GM23248 (cell line): ENCODE measurements around the gene DNAH7. TPM values are rescaled to one million over a fixed set of nuclear protein-coding genes. Genes with fewer than 3 reads are reported as not detected.
A peak's percentile ranks its signal among the peaks of the same experiment; 100 is the strongest.

Experiments
- DNase-seq: peaks from one replicate; pipeline ENCODE4 v3.0.0-alpha.2; 2015
- H2AFZ ChIP-seq: fragments of 200-600 bp; sonication (generic); 2 replicates; pipeline ENCODE4 v1.6.1; 2016; ENCODE audit warnings: antibody characterized with exemption
- H3F3A ChIP-seq: fragments of 200-600 bp; sonication (generic); 2 replicates; pipeline ENCODE4 v1.6.1; 2016; ENCODE audit warnings: mild to moderate bottlenecking, antibody characterized with exemption, mixed run types; ENCODE audit not compliant: insufficient read depth
- H3K27ac ChIP-seq: fragments of 200-600 bp; sonication (generic); 2 replicates; pipeline ENCODE4 v1.5.1; 2016; ENCODE audit warnings: mild to moderate bottlenecking
- H3K27me3 ChIP-seq: fragments of 200-600 bp; sonication (generic); replicated peaks from 2 replicates; pipeline ENCODE4 v1.6.1; 2016; ENCODE audit warnings: mild to moderate bottlenecking; ENCODE audit not compliant: insufficient read depth
- H3K36me3 ChIP-seq: fragments of 200-600 bp; sonication (generic); 2 replicates; pipeline ENCODE4 v1.6.1; 2016; ENCODE audit warnings: low read depth, mild to moderate bottlenecking
- H3K4me1 ChIP-seq: fragments of 200-600 bp; sonication (generic); 2 replicates; pipeline ENCODE4 v1.6.1; 2016; ENCODE audit warnings: mild to moderate bottlenecking; ENCODE audit not compliant: insufficient read depth
- H3K4me2 ChIP-seq: fragments of 200-600 bp; sonication (generic); one replicate; pipeline ENCODE4 v1.6.1; 2016; ENCODE audit warnings: mild to moderate bottlenecking; ENCODE audit not compliant: unreplicated experiment
- H3K4me3 ChIP-seq: fragments of 200-600 bp; sonication (generic); 2 replicates; pipeline ENCODE4 v1.5.1; 2016; ENCODE audit warnings: mild to moderate bottlenecking
- H3K79me2 ChIP-seq: fragments of 200-600 bp; sonication (generic); 2 replicates; pipeline ENCODE4 v1.6.1; 2016; ENCODE audit warnings: mild to moderate bottlenecking; ENCODE audit not compliant: insufficient read depth
- H3K9ac ChIP-seq: fragments of 200-600 bp; sonication (generic); 2 replicates; pipeline ENCODE4 v1.6.1; 2016; ENCODE audit warnings: mild to moderate bottlenecking
- H3K9me2 ChIP-seq: fragments of 200-600 bp; sonication (generic); 2 replicates; pipeline ENCODE4 v1.6.1; 2016; ENCODE audit warnings: mixed run types, mild to moderate bottlenecking, moderate library complexity; ENCODE audit not compliant: insufficient read depth
- H3K9me3 ChIP-seq: fragments of 200-600 bp; sonication (generic); one replicate; pipeline ENCODE4 v1.6.1; 2017; ENCODE audit warnings: low read depth
- H4K20me1 ChIP-seq: fragments of 200-600 bp; sonication (generic); 2 replicates; pipeline ENCODE4 v1.6.0; 2016; ENCODE audit not compliant: insufficient read depth
- EZH2 ChIP-seq: fragments of 200-600 bp; sonication (generic); IDR thresholded peaks from 2 replicates; pipeline ENCODE4 v1.6.1; 2018; ENCODE audit warnings: antibody characterized with exemption, mild to moderate bottlenecking; ENCODE audit not compliant: insufficient read depth, poor library complexity, severe bottlenecking
- EZH2phosphoT487 ChIP-seq: fragments of 200-600 bp; sonication (generic); IDR thresholded peaks from 2 replicates; pipeline ENCODE4 v1.6.1; 2018; ENCODE audit warnings: antibody characterized with exemption, moderate library complexity, mild to moderate bottlenecking, low read depth; ENCODE audit not compliant: insufficient read depth
- WGBS, 2 experiments: methylation state at CpG; one replicate each; pipeline ENCODE4 v1.1.6; 2015 to 2017; ENCODE audit warnings: low lambda C conversion rate in 2 of 2, low coverage in 1 of 2; ENCODE audit errors: missing lambda C conversion rate in 2 of 2; 5-methylcytosine and 5-hydroxymethylcytosine counted together
- in situ Hi-C: fragments of 300-500 bp; cut with MboI; formaldehyde crosslinking; loops from 2 replicates; pipeline ENCODE4 v1.15.0; 2020
- polyA plus RNA-seq: library from polyadenylated mRNA; unstranded; fragments of >200 nt; fragmentation: Nextera tagmentation; extraction: Ambion mirVana; gene quantifications from 2 replicates; pipeline ENCODE4 v1.2.1, GENCODE V29; 2016
- total RNA-seq: library from RNA; depleted of rRNA; stranded (reverse); fragments of >200 nt; shearing (Covaris generic); gene quantifications from 2 replicates; pipeline ENCODE4 v1.2.3, GENCODE V29; 2014

Gene DNAH7
- total and polyA plus RNA-seq, 2 experiments from 2014 or later = 0.40 to 0.43 TPM

- Histone ChIP-seq H3K9me2 (0 out of 2 replicates have a peak, but pooled peaks cover 3% of the 10 kb centered on the region), H3K36me3 (no peaks in the 10 kb centered on the region), H3K4me3 (no peak overlapping the region), H4K20me1 (no peaks in the 10 kb centered on the region), H3K4me2 (no peak overlapping the region), H3K27ac (no peak overlapping the region), H3K27me3 (no peaks in the 10 kb centered on the region), H3K4me1 (no peaks in the 10 kb centered on the region), H3K9me3 (no peaks in the 10 kb centered on the region), H3K9ac (no peak overlapping the region), H3K79me2 (no peaks in the 10 kb centered on the region), H3F3A (no peaks in the 10 kb centered on the region), H2AFZ (no peak overlapping the region)
- no peak for DNase-seq
- WGBS, 2 experiments = 64 to 65% methylated on average over 5 of the region's 5 CpGs
- TF ChIP-seq EZH2phosphoT487 (no peak), EZH2 (no peak)
- in situ Hi-C loops = no loop called here
These were observed 106.8 kb downstream of the DNAH7 start for GRCh38 chr2:195961873-195962272.

DNA sequence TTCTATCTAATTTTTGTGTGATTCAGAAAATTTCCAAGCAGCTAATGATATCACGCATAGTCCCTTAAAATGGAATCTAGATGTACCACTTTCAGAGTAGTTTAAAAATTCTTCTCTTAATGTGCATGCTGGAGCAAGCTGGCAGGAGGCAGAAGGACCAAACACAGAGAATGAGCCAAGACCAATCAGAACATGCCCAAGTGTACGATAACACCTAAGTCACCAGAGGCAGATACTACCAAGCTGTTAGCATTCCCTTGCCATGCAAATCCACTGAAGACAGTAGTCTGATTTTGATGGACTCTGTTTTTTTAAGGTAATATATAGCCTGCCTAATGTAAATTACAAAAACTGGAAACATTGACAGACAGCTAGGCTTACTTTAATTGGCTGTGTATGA lies 109.3 kb downstream of the DNAH7 start:
- H3K4me3 ChIP-seq = no peak overlapping the region
- H4K20me1 ChIP-seq = no peaks in the 10 kb centered on the region
- H3K9me3 ChIP-seq = no peaks in the 10 kb centered on the region
- no peak overlapping the region for H3K4me2 ChIP-seq
- no peaks in the 10 kb centered on the region for H3K27me3 ChIP-seq
- in situ Hi-C loops = no loop called here
- no peak overlapping the region for H3K27ac ChIP-seq
- H2AFZ ChIP-seq = no peak overlapping the region
- no peaks in the 10 kb centered on the region for H3K9me2 ChIP-seq
- TF ChIP-seq EZH2phosphoT487 (no peak), EZH2 (no peak)
- H3K36me3 ChIP-seq = no peaks in the 10 kb centered on the region
- no peaks in the 10 kb centered on the region for H3K79me2 ChIP-seq
- 71 to 73% methylated on average over 2 of the region's 2 CpGs for WGBS, 2 experiments
- no peaks in the 10 kb centered on the region for H3F3A ChIP-seq
- no peaks in the 10 kb centered on the region for H3K4me1 ChIP-seq
- no peak for DNase-seq
- no peak overlapping the region for H3K9ac ChIP-seq

GRCh38 chr2:195956725-195957124 lies 111.9 kb downstream of the DNAH7 start:
- H3F3A ChIP-seq = no peaks in the 10 kb centered on the region
- TF ChIP-seq EZH2phosphoT487 (no peak), EZH2 (no peak)

GRCh38 chr2:195945056-195945455 lies 123.6 kb downstream of the DNAH7 start:
- H2AFZ ChIP-seq = no peak overlapping the region
- H3K9ac ChIP-seq = no peak overlapping the region
- H3K79me2 ChIP-seq = no peaks in the 10 kb centered on the region
- in situ Hi-C loops = no loop called here
- H3K4me2 ChIP-seq = no peak overlapping the region
- no peak for DNase-seq
- no peaks in the 10 kb centered on the region for H3K27me3 ChIP-seq
- H3K9me3 ChIP-seq = no peaks in the 10 kb centered on the region
- no peaks in the 10 kb centered on the region for H4K20me1 ChIP-seq
- H3K27ac ChIP-seq = no peak overlapping the region
- TF ChIP-seq EZH2 = no peak
- TF ChIP-seq EZH2phosphoT487 = no peak
- H3K9me2 ChIP-seq = no peaks in the 10 kb centered on the region
- no peaks in the 10 kb centered on the region for H3K4me1 ChIP-seq
- H3K36me3 ChIP-seq = no peaks in the 10 kb centered on the region
- no peaks in the 10 kb centered on the region for H3F3A ChIP-seq
- H3K4me3 ChIP-seq = no peak overlapping the region

More at GRCh38 chr2:195956725-195957124, 111.9 kb downstream of the DNAH7 start:
- Histone ChIP-seq H3K9me3 (no peaks in the 10 kb centered on the region), H3K9me2 (no peaks in the 10 kb centered on the region), H3K4me1 (no peaks in the 10 kb centered on the region), H3K9ac (no peak overlapping the region), H4K20me1 (no peaks in the 10 kb centered on the region), H3K27me3 (no peaks in the 10 kb centered on the region), H3K4me3 (no peak overlapping the region), H3K36me3 (no peaks in the 10 kb centered on the region), H3K79me2 (no peaks in the 10 kb centered on the region), H2AFZ (no peak overlapping the region), H3K27ac (no peak overlapping the region), H3K4me2 (no peak overlapping the region)
- in situ Hi-C loops = no loop called here
- no peak for DNase-seq
- WGBS, 2 experiments = 31% methylated on average over 3 of the region's 3 CpGs

- Histone ChIP-seq H3K4me2 (no peak overlapping the region), H3K79me2 (no peaks in the 10 kb centered on the region), H3F3A (no peaks in the 10 kb centered on the region), H3K9me3 (no peaks in the 10 kb centered on the region), H3K9ac (no peak overlapping the region), H2AFZ (peak overlapping the region; percentile 60), H3K27ac (no peak overlapping the region), H3K36me3 (no peaks in the 10 kb centered on the region), H4K20me1 (no peaks in the 10 kb centered on the region), H3K27me3 (no peaks in the 10 kb centered on the region), H3K4me1 (peaks cover 8% of the 10 kb centered on the region; the same call in 1 of the 2 replicates), H3K4me3 (no peak overlapping the region), H3K9me2 (no peaks in the 10 kb centered on the region)
- DNase-seq = no peak
- TF ChIP-seq EZH2 (no peak), EZH2phosphoT487 (no peak)
- in situ Hi-C loops = no loop called here
These were observed 131.5 kb downstream of the DNAH7 start for GRCh38 chr2:195937176-195937575.
